ENCODE results near the gene ETS1. TPM values are rescaled to one million over a fixed set of nuclear protein-coding genes. Genes with fewer than 3 reads are reported as not detected.

ETS1 gene
- total RNA-seq, 4 donors from 2014 or later, result 23.6 to 56.7 (median 29.2) TPM

DNA sequence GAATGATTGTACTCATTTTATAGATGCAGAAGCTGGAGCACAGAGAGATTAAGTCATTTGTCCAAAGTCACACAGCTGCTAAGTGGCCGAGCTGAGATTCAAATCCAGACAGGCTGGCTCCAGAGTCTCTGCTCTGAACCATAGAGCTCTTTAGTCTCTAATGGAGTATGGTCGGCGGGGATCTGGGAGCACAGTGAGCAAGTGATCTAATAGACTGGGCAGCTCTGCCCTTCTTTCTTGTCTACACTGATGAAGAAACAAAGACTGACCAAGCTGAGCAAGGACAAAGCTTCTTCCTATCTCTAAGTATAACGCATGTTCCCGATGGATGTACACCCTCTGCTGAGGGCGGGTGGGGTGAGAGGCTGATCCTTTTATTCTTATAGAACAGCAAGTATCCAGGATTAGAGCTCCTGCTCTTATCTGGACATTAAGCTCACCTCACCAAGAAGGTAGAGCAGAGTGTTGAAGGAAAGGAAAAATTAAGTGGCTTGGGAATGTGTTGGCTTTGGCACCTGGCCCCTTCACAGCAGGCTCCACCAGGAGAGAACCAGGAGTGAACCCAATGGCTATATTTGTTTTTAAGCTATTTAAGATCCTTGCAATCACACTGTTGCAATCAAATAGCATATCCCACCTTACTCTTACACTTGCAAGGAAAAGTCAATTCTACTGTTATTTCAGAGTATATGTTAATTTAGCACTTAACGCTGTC is 68.7 kb downstream of the ETS1 start:
- H3K27me3 ChIP-seq, result no peaks in the 10 kb centered on the region

DNA sequence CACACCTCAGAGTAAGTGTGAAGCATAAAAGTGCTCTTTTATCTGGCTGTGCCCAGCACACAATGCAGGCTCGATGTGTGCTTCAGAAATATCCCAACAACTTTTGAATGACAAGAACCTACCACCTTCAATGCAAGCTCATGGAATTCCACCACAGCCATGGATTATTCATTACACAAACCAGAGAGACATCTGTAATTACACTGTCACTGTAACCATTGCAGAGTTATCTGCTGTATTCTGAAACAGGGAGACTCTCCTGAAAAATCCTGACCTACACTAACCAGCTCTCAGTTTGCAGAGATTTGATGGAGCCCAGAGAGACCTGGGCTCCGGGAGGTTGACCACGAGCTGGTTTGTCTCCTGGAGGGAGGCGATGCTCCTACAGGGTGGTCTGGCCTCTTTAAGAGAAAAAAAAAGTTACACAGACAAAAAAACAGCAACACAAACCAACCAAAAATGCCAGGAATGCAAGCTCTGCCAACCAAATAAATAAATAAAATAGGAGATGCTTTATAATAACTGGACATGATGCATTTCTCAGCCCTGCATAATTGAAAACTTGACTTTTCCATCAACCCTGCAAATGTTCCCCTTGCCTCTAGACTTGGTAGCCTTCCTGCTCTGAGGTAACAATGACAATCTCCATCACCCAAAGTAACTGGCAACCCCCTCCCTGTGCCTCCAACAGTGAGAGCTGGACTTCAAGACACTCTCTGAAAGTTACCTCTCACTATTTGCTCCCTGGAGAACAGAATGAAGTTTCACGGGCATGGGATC is 69.7 kb downstream of the ETS1 start:
- 44 to 59% methylated on average over 5 of the region's 5 CpGs for WGBS, 2 donors (ENCODE audit: low coverage in 1 of 2)
- intact Hi-C loops (cut with DNase I; ENCODE audit: low total_unique reads) (no loop called here), in situ Hi-C loops (cut with MboI; ENCODE audit: low pct_ligation_motif_present in 1 of 4, low pct_unique_long_range_greater_than_20kb in 1 of 4, low sequenced_read_pairs in 3 of 4) (loop anchor here in 1 of 4 donors (25.0 kb wide), 1 partner anchor 230 kb away; no protein-coding TSS in a partner anchor)
- Histone ChIP-seq H3K27ac (peak overlapping the region; percentile 88 to 95 (median 91)), H3K36me3 (no peaks in the 10 kb centered on the region), H3K4me1 (peaks cover 14 to 60% (median 47%) of the 10 kb centered on the region in 4 donors), H3K27me3 (no peaks in the 10 kb centered on the region), H3K9me3 (no peaks in the 10 kb centered on the region), H3K4me3 (peak overlapping the region in 2 of 4 donors; percentile 3 to 74)
- TF ChIP-seq POLR2A (IDR thresholded peaks at IDR 0.05) (no peak), POLR2AphosphoS5 (IDR thresholded peaks at IDR 0.05) (no peak), EP300 (IDR thresholded peaks at IDR 0.05; ENCODE audit: low read depth) (no peak)
- TF ChIP-seq, protein P1, sequence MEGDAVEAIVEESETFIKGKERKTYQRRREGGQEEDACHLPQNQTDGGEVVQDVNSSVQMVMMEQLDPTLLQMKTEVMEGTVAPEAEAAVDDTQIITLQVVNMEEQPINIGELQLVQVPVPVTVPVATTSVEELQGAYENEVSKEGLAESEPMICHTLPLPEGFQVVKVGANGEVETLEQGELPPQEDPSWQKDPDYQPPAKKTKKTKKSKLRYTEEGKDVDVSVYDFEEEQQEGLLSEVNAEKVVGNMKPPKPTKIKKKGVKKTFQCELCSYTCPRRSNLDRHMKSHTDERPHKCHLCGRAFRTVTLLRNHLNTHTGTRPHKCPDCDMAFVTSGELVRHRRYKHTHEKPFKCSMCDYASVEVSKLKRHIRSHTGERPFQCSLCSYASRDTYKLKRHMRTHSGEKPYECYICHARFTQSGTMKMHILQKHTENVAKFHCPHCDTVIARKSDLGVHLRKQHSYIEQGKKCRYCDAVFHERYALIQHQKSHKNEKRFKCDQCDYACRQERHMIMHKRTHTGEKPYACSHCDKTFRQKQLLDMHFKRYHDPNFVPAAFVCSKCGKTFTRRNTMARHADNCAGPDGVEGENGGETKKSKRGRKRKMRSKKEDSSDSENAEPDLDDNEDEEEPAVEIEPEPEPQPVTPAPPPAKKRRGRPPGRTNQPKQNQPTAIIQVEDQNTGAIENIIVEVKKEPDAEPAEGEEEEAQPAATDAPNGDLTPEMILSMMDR (IDR thresholded peaks at IDR 0.05), result no peak
- no peak for DNase-seq

More for the DNA sequence above, 68.7 kb downstream of the ETS1 start:
- in situ Hi-C loops (cut with MboI; ENCODE audit: low pct_ligation_motif_present in 1 of 4, low pct_unique_long_range_greater_than_20kb in 1 of 4, low sequenced_read_pairs in 3 of 4) (loop anchor here in 1 of 4 donors (25.0 kb wide), 1 partner anchor 231 kb away; no protein-coding TSS in a partner anchor), intact Hi-C loops (cut with DNase I; ENCODE audit: low total_unique reads) (no loop called here)
- no peaks in the 10 kb centered on the region for H3K36me3 ChIP-seq
- WGBS, 2 donors (ENCODE audit: low coverage in 1 of 2), result 31 to 58% methylated on average over 1 to 7 of the region's 7 CpGs
- H3K9me3 ChIP-seq, result no peaks in the 10 kb centered on the region
- TF ChIP-seq POLR2A (IDR thresholded peaks at IDR 0.05) (no peak), EP300 (IDR thresholded peaks at IDR 0.05; ENCODE audit: low read depth) (no peak)
- H3K4me1 ChIP-seq, result peaks cover 22 to 70% (median 51%) of the 10 kb centered on the region in 4 donors
- peak overlapping the region; percentile 88 to 95 (median 91) for H3K27ac ChIP-seq
- no peak for DNase-seq
- H3K4me3 ChIP-seq, result peak overlapping the region in 3 of 4 donors; percentile 62 to 74 (median 67)

DNA sequence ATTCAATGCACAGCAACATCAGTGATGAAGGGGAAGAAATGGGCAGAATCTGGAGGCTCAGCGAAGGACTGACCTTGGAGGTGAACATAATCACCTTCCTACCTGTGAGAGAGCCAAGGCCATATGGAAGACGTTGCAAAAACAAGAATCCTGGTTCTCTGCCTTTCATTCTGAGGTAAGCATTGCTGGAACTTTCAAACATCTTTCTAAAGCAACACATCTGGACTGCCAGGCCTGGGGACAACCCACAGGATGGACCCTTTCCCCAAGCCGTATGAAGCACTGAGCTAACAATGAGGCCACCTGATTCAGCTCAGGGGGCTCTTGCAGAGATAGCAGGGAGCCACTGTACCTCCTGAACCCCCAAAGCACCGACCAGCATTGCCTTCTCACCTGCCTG is 70.5 kb downstream of the ETS1 start:
- Histone ChIP-seq H3K27me3 (no peaks in the 10 kb centered on the region), H3K27ac (peak overlapping the region; percentile 88 to 95 (median 91)), H3K36me3 (no peaks in the 10 kb centered on the region), H3K9me3 (no peaks in the 10 kb centered on the region), H3K4me3 (peak overlapping the region in 1 of 4 donors; percentile 74), H3K4me1 (peaks cover 14 to 60% (median 49%) of the 10 kb centered on the region in 4 donors)
- TF ChIP-seq POLR2A (IDR thresholded peaks at IDR 0.05), result no peak
- TF ChIP-seq POLR2AphosphoS5 (IDR thresholded peaks at IDR 0.05), result no peak
- 70% methylated on average over 4 of the region's 4 CpGs; no CpG with 5 or more reads in 1 of the 2 donors for WGBS, 2 donors (ENCODE audit: low coverage in 1 of 2)
- DNase-seq, result no peak
- intact Hi-C loops (cut with DNase I; ENCODE audit: low total_unique reads) (no loop called here), in situ Hi-C loops (cut with MboI; ENCODE audit: low pct_ligation_motif_present in 1 of 4, low pct_unique_long_range_greater_than_20kb in 1 of 4, low sequenced_read_pairs in 3 of 4) (loop anchor here in 1 of 4 donors (25.0 kb wide), 1 partner anchor 230 kb away; no protein-coding TSS in a partner anchor)

DNA sequence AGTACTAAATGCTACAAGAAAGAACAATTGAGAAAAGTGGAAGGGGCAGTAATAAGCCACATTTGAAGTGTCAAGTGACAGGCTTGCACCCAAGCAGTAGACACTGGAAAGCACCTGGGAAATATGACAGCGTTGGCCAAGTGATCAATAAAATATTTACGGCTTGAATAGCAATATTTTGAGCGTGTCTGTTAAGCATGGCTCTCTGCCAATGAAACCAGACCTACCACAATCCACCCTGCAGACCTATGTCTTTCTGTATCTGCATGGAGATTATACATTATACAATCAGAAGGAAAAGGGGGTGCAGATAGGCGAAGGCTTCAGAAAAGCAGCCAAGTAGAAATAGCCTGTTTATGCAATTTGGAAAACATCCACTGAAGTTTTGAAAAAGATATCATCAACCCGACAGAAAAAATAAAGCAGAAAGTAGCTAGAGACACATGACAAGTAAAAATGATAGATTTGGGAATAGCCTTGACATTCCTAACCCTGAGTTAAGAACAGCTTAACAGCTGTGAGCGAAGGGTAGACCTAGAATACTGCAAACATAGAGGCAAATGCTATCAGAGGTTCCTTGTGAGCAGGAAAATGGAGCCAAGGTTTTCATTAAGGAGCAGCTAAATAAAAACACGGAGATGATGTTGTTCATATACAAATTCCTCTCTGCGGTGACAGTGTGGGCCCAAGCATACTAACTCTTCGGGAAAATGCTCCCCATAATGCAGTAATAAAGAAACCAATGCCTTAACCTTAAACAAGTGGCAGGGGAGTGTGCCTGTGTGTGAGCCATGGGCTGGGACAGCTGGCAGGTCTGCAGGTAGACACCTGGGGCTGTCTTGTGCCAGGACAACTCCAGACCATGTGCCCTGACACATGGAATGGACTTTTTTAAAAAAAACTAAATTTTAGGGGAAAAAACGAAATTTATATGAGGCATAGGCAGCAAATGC is 71.3 kb downstream of the ETS1 start:
- 29 to 33% methylated on average over 8 to 10 of the region's 10 CpGs for WGBS, 2 donors (ENCODE audit: low coverage in 1 of 2)
- in situ Hi-C loops (cut with MboI; ENCODE audit: low pct_ligation_motif_present in 1 of 4, low pct_unique_long_range_greater_than_20kb in 1 of 4, low sequenced_read_pairs in 3 of 4), result loop anchor here in 1 of 4 donors (25.0 kb wide), 1 partner anchor 229 kb away; no protein-coding TSS in a partner anchor
- no peaks in the 10 kb centered on the region for H3K9me3 ChIP-seq

More for the DNA sequence above, 71.3 kb downstream of the ETS1 start:
- TF ChIP-seq POLR2AphosphoS5 (IDR thresholded peaks at IDR 0.05) (no peak), EP300 (IDR thresholded peaks at IDR 0.05; ENCODE audit: low read depth) (no peak), POLR2A (IDR thresholded peaks at IDR 0.05) (no peak)
- TF ChIP-seq, protein P1 (IDR thresholded peaks at IDR 0.05), result no peak
- intact Hi-C loops (cut with DNase I; ENCODE audit: low total_unique reads), result no loop called here
- Histone ChIP-seq H3K27me3 (no peaks in the 10 kb centered on the region), H3K4me3 (peak overlapping the region in 1 of 4 donors; percentile 74), H3K27ac (peak overlapping the region; percentile 88 to 95 (median 91)), H3K4me1 (peaks cover 14 to 59% (median 51%) of the 10 kb centered on the region in 4 donors), H3K36me3 (no peaks in the 10 kb centered on the region)
- no peak for DNase-seq

Data from transverse colon (tissue), 4 donors.